ENCODE results near the gene UST. TPM values are rescaled to one million over a fixed set of nuclear protein-coding genes. Genes with fewer than 3 reads are reported as not detected.
A peak's percentile ranks its signal among the peaks of the same experiment; 100 is the strongest.

UST gene
- total and polyA plus RNA-seq, 2 donors (not counting 1 experiment from before 2014, with no cell fraction given) = 7.3 to 16.9 TPM

DNA sequence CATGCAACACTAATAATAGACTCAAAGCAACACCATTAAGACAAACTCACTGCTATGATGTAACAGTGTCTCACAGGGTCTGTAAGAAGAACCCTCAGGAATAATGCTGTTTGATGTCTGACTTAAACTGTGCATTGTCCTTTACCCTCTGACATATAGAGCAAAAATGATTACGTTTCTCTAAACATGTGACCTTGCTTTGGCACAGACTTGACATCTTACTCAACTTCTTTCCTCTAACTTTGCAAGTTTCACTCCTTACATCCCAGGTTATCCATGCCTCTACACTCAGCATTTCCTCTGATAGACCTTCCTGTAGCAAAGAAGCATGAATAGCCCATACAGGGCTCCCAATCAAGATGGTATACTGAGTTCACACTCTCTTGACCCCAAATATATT is 252.7 kb downstream of the UST start:
- ChIA-PET POLR2A (no interaction called here), CTCF (no interaction called here)
- TF ChIP-seq, protein P1, sequence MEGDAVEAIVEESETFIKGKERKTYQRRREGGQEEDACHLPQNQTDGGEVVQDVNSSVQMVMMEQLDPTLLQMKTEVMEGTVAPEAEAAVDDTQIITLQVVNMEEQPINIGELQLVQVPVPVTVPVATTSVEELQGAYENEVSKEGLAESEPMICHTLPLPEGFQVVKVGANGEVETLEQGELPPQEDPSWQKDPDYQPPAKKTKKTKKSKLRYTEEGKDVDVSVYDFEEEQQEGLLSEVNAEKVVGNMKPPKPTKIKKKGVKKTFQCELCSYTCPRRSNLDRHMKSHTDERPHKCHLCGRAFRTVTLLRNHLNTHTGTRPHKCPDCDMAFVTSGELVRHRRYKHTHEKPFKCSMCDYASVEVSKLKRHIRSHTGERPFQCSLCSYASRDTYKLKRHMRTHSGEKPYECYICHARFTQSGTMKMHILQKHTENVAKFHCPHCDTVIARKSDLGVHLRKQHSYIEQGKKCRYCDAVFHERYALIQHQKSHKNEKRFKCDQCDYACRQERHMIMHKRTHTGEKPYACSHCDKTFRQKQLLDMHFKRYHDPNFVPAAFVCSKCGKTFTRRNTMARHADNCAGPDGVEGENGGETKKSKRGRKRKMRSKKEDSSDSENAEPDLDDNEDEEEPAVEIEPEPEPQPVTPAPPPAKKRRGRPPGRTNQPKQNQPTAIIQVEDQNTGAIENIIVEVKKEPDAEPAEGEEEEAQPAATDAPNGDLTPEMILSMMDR (IDR thresholded peaks at IDR 0.05) = no peak
- no peak for TF ChIP-seq EZH2 (IDR thresholded peaks at IDR 0.05; ENCODE audit: borderline replicate concordance, insufficient read depth, low read depth, low read length, poor library complexity, severe bottlenecking)
- Histone ChIP-seq H3K9me3 (ENCODE audit: control extremely low read depth in 1 of 3, control insufficient read depth in 2 of 3, insufficient read depth in 1 of 3, low read length in 2 of 3) (peaks cover 0 to 11% (median 8%) of the 10 kb centered on the region in 3 donors), H3K79me2 (ENCODE audit: control insufficient read depth, insufficient read depth, low read length) (no peaks in the 10 kb centered on the region), H2AFZ (ENCODE audit: insufficient read depth, low read depth, low read length, poor library complexity, severe bottlenecking) (no peak overlapping the region), H3K4me2 (replicated peaks; ENCODE audit: low read depth, low read length, poor library complexity, severe bottlenecking) (no peak overlapping the region), H3K9ac (ENCODE audit: low read length) (no peak overlapping the region), H3K36me3 (replicated peaks in 1 of 2; ENCODE audit: control extremely low read depth in 1 of 2, control insufficient read depth in 1 of 2, extremely low read depth in 1 of 2, insufficient read depth in 2 of 2, low read length in 1 of 2) (no peaks in the 10 kb centered on the region), H4K20me1 (ENCODE audit: control insufficient read depth, insufficient read depth, low read length, poor library complexity, severe bottlenecking) (no peaks in the 10 kb centered on the region), H3K27me3 (replicated peaks in 1 of 4; ENCODE audit: control extremely low read depth in 1 of 4, control insufficient read depth in 3 of 4, insufficient read depth in 4 of 4, low read length in 3 of 4) (no peaks in the 10 kb centered on the region), H3K27ac (ENCODE audit: low read length in 2 of 2) (peak overlapping the region in 1 of 2 donors; percentile 22), H3K4me3 (ENCODE audit: control extremely low read depth in 1 of 5, extremely low read depth in 1 of 5, insufficient read depth in 1 of 5, low read depth in 2 of 5, low read length in 4 of 5) (no peak overlapping the region), H3K4me1 (ENCODE audit: control insufficient read depth in 2 of 2, insufficient read depth in 2 of 2, low read length in 2 of 2) (peaks cover 28 to 30% of the 10 kb centered on the region in 2 donors)
- Mint-ChIP-seq H3K27ac (no peak overlapping the region), H3K27me3 (no peaks in the 10 kb centered on the region), H3K9me3 (ENCODE audit: insufficient read depth) (no peaks in the 10 kb centered on the region), H3K4me3 (no peak overlapping the region), H3K4me1 (peaks cover 40% of the 10 kb centered on the region)
- intact Hi-C loops (cut with micrococcal nuclease) = no loop called here
- WGBS (ENCODE audit: insufficient coverage) = 93% methylated on average over 1 of the region's 1 CpG
- DNase-seq (no peak), ATAC-seq (ENCODE audit: low read depth) (no peak)

GRCh38 chr6:148999929-149000468 is 253.2 kb downstream of the UST start:
- DNase-seq (peak; percentile 44), ATAC-seq (ENCODE audit: low read depth) (peak; percentile 43)
- Histone ChIP-seq H3K79me2 (ENCODE audit: control insufficient read depth, insufficient read depth, low read length) (no peaks in the 10 kb centered on the region), H4K20me1 (ENCODE audit: control insufficient read depth, insufficient read depth, low read length, poor library complexity, severe bottlenecking) (no peaks in the 10 kb centered on the region), H3K4me1 (ENCODE audit: control insufficient read depth in 2 of 2, insufficient read depth in 2 of 2, low read length in 2 of 2) (peaks cover 28 to 30% of the 10 kb centered on the region in 2 donors), H3K27ac (ENCODE audit: low read length in 2 of 2) (peak overlapping the region in 1 of 2 donors; percentile 22), H3K27me3 (replicated peaks in 1 of 4; ENCODE audit: control extremely low read depth in 1 of 4, control insufficient read depth in 3 of 4, insufficient read depth in 4 of 4, low read length in 3 of 4) (no peaks in the 10 kb centered on the region), H2AFZ (ENCODE audit: insufficient read depth, low read depth, low read length, poor library complexity, severe bottlenecking) (no peak overlapping the region), H3K9ac (ENCODE audit: low read length) (no peak overlapping the region), H3K9me3 (ENCODE audit: control extremely low read depth in 1 of 3, control insufficient read depth in 2 of 3, insufficient read depth in 1 of 3, low read length in 2 of 3) (peaks cover 0 to 11% (median 8%) of the 10 kb centered on the region in 3 donors), H3K36me3 (replicated peaks in 1 of 2; ENCODE audit: control extremely low read depth in 1 of 2, control insufficient read depth in 1 of 2, extremely low read depth in 1 of 2, insufficient read depth in 2 of 2, low read length in 1 of 2) (no peaks in the 10 kb centered on the region), H3K4me3 (ENCODE audit: control extremely low read depth in 1 of 5, extremely low read depth in 1 of 5, insufficient read depth in 1 of 5, low read depth in 2 of 5, low read length in 4 of 5) (no peak overlapping the region), H3K4me2 (replicated peaks; ENCODE audit: low read depth, low read length, poor library complexity, severe bottlenecking) (peak overlapping the region; percentile 22)
- ChIA-PET CTCF (no interaction called here), POLR2A (no interaction called here)
- peak overlapping the region; percentile 0 for H3K4me3 Mint-ChIP-seq
- 0% methylated on average over 2 of the region's 3 CpGs for WGBS (ENCODE audit: insufficient coverage)
- TF ChIP-seq, protein P1 (IDR thresholded peaks at IDR 0.05) = no peak
- TF ChIP-seq EZH2 (IDR thresholded peaks at IDR 0.05; ENCODE audit: borderline replicate concordance, insufficient read depth, low read depth, low read length, poor library complexity, severe bottlenecking) = no peak
- H3K9me3 Mint-ChIP-seq (ENCODE audit: insufficient read depth) = no peaks in the 10 kb centered on the region
- H3K27ac Mint-ChIP-seq = peak overlapping the region; percentile 0
- no peaks in the 10 kb centered on the region for H3K27me3 Mint-ChIP-seq
- intact Hi-C loops (cut with micrococcal nuclease) = no loop called here
- H3K4me1 Mint-ChIP-seq = peaks cover 40% of the 10 kb centered on the region
